Putamen (tissue), 1 donor: ENCODE measurements around the gene PKLR.
"Not testable (repeated sequence)": the region's sequence is repeated elsewhere in the genome, so short reads cannot be mapped to it uniquely, and the experiment has no call there.

Experiments used
- DNase-seq: peaks from one replicate; pipeline ENCODE4 v3.0.0-alpha.2; 2016; ENCODE audit warnings: low spot score

The PKLR gene

GRCh38 chr1:155316922-155317321 lies 15.7 kb upstream of the PKLR start:
- DNase-seq, result no peak

DNA sequence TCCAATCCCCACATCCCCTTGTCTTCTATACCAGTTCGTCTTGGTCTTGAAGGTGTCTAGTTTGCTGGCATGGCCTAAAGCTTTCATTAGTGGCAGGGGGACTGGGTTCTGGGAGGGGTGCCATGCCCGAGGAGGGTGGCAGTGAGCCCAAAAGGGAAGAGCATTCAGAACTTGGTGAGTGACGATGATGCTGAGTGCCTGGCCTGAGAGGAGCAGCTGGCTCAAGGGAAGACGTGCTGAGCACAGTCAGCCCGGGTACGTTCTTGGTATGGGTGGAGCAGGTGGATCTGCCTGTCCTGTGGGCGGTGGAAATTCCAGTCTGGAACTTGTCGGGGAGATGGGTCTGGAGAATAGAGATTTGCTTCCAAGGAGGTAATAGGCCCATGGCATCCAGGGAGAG lies 12.0 kb upstream of the PKLR start:
- peak; percentile 11 for DNase-seq

DNA sequence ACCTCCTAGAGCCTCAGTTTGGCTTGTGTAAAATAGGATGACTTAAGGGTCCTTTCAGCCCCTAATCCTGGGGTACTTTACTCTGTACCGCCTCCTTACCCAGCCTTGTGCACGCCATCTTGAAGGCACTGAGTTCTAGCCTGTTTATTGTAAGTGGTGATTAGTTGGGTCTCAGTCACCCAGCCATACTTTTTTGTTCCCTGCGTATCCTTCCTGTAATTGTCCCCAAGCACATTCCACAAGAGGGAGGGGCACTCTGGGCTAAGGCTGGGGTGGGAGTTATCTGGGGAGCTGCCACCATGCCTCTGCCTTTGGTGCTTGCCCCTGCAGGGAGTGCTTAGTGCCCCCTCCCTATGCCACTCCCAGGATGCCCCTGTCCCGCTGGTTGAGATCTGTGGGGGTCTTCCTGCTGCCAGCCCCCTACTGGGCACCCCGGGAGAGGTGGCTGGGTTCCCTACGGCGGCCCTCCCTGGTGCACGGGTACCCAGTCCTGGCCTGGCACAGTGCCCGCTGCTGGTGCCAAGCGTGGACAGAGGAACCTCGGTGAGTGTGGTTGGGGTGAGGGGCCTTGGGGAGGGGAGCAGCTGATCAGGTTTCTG lies 8.3 kb upstream of the PKLR start:
- no peak for DNase-seq

DNA sequence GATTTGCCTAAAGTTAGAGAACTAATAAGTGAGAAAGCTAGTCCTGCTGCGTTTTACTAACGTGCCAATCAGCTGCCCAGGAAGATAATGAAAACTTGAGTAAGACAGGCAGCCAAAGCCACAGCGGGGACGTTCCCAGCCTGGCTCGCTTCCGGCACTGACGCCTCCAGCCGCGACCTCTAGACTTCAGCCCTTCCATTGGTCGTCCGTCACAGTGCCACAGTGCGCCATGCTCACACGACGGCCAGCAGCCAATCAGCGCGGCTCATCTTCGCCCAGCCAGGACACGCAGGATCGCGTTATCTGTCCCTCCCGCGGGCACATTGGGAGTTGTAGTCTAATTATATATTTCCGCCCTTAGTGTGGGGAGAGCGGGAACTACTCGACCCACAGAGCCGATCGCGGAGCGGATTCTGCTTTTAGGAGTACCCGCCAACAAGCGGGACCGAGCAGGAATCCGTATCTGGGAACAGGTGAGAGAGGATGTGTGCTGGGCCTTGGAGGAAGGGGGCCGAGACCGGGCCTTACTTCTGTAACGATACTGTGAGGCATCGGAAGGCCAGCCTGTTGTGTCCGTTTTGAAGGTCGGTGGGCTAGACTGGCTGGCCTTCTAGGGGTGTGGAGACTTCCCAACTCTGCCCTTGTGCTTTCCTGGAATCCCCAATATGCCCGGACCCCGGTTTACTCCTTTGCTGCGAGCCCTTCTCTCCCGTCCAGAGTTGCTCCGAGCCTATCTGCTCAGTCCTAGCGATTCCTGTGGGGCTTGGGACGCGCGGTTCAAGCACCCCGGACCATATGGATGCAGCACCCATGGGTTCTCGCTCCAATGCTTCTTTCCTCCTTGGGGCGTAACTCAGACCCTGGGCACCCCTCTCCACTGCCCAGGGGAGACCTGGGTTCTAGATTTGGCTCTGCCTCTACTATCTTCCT lies 7.5 kb upstream of the PKLR start, which contains the start of gene FDPS:
FDPS (plus strand) TSS at position 374 of the 930 bp plus-strand sequence. CDS start 924 bp downstream, outside the sequence.
- peak; percentile 99 for DNase-seq

GRCh38 chr1:155307247-155307740 lies 6.1 kb upstream of the PKLR start:
- no peak for DNase-seq

DNA sequence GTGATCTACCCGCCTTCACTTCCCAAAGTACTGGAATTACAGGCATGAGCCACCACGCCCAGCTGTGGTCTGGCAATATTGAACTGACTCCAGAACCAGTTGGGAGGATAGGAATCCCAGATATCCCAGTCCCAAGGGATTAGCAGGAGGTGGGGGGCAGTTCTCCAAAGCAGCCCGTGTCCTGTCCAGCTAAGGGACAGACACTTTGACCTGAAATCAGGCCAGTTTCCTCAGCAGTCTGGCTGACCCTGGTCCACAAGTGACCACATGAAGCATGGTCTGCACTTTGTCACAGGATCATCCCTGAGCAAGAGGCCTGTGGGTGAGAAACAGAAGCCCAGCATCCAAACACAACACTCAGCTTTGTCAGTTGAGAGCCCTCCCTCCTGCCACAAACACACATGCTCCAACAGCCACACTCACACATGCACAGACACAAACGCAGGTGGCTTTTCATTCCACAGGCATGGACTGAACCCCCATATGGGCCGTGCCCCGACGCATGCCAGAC lies 4.7 kb upstream of the PKLR start:
- no peak for DNase-seq

DNA sequence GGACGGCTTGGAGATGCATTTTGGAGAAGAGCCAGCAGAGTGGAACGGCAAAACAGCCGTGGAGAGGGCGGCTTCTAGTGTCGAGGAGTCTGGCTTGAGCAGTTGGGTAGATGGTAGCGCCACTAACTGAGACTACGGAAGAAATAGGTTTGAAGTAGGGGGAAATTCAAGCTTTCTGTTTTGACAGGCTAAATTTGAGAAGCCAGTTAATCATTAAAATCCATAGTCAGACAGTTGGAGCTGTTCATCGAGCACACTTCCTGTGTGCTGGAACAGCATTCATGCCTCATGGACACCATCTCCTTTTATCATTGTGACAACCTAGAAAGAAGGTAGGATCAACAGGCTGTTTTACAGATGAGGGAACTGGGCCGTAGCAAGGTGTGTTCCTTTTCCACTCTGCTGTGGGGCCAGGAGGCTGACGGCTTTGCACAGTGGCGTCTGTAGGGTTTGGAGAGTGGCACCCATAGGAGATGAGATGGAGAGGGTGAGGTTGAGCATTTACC lies 3.4 kb upstream of the PKLR start:
- DNase-seq, result no peak

DNA sequence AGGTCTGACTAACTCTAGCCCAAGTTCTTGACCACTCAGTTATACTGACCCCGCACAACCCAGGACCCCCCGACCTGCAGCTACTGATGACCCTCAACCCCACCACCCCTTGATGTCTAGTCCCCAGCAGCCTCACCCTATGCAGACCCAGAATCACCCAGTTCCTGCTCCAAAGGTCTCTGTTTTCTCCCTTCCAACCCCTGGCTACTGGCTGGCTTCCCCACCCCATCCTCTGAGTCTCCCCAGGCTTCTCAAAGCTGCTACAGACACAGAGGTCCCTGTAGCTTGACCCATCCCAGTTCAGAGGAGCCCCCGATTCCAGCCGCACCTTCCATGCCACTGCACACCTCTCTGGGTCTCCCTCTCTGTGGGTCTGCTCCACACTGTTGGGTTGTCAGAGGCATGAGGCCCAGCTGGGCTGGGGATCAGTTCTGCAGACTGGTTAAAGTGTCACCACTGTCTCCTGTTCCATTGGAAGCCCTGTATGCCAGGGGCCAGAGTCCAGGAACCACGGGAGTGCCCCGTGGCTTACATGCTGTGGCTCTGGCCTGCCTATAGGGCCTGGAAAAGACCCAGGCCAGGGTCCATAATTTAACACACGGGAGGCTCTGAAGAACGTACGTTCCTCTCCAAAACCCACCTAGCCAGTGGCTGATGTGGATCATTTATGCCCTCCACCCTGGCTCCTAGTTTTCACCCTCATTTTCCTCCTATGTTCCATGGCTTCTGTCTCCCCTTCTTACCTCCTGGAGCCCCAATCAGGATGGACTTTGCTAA lies 497 bp downstream of the PKLR start:
- no peak for DNase-seq

GRCh38 chr1:155300024-155300423 lies 1.2 kb downstream of the PKLR start:
- no peak for DNase-seq

DNA sequence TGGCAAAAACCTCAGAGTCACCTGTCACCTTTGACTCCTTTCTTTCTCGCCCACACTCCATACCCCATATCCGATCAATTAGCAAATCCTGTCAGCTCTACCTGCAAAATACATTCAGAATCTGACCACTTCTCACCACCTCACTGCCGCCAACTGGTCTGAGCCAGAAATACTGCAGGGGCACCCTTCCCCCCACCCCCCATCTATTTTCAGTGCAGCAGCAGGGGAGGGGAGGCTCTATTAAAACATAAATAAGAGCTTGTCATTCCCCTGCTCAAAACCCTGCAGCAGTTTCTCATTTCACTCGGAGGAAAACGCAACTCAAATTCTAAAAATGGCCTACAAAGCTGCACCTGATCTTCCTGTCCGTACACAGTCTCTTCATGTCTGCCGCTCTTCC lies 3.9 kb downstream of the PKLR start:
- no peak for DNase-seq

GRCh38 chr1:155296661-155297060 lies 4.6 kb downstream of the PKLR start:
- DNase-seq, result no peak

DNA sequence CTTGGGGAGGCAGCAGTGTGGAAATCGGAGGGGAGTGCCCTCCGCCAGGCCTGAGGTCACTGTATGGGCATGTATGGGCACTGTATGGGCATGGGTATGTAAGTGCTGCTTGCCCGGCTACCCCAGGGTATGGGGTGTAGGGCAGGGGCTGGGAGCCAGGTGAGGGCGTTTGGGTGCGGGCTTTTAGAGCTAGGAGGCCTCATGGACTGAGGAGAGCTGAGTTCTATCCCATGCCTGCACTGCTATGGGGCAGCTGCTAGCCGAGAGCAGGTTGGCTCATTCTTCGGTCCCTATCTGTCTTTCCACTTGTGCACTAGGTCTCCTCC lies 5.3 kb downstream of the PKLR start:
- DNase-seq, result no peak

DNA sequence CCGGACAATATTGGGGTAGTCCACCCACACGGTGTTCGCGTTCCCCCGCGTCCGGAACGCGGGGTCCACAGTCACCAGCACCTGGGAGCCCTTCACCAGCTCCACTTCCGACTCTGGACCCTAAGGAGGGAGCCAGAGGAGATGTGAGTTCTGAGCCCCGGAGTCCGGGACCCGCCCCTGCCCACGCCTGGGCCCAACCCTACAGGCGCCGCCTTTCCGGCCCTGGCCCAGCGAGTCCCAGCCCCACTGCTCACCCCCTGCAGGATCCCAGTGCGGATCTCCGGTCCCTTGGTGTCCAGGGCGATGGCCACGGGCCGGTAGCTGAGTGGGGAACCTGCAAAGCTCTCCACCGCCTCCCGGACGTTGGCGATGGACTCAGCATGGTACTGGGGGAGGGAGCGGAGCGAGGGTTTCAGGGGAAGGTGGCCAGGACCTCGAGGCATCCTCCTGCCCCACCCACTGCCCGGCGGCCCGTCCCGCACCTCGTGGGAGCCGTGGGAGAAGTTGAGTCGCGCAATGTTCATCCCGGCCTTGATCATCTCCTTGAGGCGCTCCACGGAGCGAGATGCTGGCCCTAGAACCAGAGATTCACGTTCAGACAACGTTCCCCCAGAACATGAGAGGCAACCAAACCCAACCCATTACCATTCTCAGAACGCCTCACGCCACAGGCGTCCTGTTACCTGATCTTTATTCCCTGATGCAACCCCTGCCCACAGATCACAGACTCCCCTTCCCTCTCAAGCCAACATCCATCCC lies 5.9 kb downstream of the PKLR start:
- no peak for DNase-seq

DNA sequence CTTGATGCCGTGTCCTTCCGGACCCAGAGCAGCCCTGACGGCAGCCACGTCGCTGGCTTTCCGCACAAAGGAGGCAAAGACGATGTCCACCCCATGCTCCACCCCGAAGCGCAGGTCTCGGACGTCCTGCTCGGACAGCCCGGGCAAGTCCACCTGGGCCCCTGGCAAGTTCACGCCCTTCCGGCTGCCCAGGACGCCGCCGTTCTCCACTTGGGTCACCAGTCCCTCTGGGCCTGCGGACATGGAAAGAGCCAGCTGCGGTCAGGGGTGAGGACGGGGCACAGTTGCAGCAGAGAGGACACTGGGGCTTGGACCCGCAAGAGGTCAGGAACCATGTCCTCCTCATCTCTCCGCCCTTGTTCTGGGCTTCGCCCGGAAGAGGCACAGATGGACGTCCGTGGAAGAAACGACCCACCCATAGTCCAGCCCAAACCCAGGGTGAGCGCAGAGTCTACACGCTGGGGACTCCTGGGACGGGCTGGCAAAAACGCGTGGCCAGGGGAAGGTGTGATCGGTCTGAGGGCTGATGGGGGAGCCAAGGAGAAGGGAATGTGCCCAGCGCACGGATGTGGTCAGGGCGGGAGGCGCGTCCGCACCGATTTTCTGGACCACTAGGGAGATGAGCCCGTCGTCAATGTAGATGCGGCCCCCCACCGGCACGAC lies 6.6 kb downstream of the PKLR start:
- DNase-seq, result no peak

- DNase-seq, result no peak
Measured at GRCh38 chr1:155293086-155293749, 8.0 kb downstream of the PKLR start.

- DNase-seq, result not testable (repeated sequence)
Measured at GRCh38 chr1:155291006-155291405, 10.2 kb downstream of the PKLR start.

DNA sequence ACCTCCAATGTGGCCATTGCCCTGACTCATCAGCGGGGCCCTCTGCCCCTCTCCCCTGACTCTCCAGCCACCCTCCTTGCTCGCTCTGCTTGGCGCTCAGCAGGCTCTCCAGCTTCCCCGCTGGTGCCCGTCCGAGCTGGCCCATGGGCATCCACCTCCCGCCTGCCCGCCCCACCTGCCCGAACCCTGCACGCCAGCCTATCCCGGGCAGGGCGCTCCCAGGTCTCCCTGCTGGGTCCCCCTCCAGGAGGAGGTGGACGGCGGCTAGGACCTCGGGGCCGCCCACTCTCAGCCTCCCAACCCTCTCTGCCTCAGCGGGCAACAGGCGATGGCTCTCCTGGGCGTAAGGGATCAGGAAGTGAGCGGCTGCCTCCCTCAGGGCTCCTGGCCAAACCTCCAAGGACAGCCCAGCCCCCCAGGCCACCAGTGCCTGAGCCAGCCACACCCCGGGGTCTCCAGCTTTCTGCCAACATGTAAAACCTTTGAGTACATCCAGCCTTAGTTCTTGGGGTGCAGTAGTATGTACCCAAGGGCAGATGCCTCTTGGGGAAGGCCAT lies 13.2 kb downstream of the PKLR start:
- DNase-seq, result no peak

- no peak for DNase-seq
Measured at GRCh38 chr1:155286544-155286943, 14.7 kb downstream of the PKLR start.

- no peak for DNase-seq
Measured at GRCh38 chr1:155285631-155286044, 15.6 kb downstream of the PKLR start.

DNA sequence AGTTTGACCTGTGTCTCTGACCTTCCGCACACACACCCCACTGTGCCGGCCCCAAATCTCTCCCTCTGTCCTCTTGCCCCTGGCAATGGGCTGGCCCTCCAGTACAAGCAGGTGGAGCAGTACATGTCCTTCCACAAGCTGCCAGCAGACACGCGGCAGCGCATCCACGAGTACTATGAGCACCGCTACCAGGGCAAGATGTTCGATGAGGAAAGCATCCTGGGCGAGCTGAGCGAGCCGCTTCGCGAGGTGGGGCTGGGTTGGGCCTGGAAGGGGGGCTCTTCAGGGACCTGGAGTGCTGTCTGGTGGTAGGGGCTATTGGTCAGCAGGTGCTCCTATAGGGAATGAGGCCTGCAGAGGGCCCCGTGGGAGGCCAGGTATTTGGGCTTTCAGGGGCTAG lies 16.2 kb downstream of the PKLR start:
- DNase-seq, result no peak
